SK-N-SH treated with all-trans-retinoic acid at 6 μM for 48 hours (cell line): Measurements from ENCODE around the gene ATP5F1A.

ENCODE experiments used
- ZFP3 ChIP-seq: fragments of 250-450 bp; sonication (Bioruptor Pico); IDR thresholded peaks from 2 replicates; pipeline ENCODE4 v1.5.0; 2020; ENCODE audit warnings: mild to moderate bottlenecking, moderate library complexity
- ZNF8 ChIP-seq: fragments of 450-650 bp; formaldehyde crosslinking; IDR thresholded peaks from 2 replicates; pipeline ENCODE4 v1.5.0; 2020; ENCODE audit warnings: mild to moderate bottlenecking, moderate library complexity

GRCh38 chr18:46072959-46073358 is 25.1 kb downstream of the ATP5F1A start:
- no peak for TF ChIP-seq ZNF8 (CRISPR knock-in tag)
- TF ChIP-seq ZFP3 (CRISPR knock-in tag): no peak
